K562 (cell line): ENCODE measurements around the gene CHN2.

ENCODE experiments used
- CTCF ChIP-seq, 3 experiments: IDR thresholded peaks in 2 of 3; conservative IDR thresholded peaks in 1 of 3; 2 replicates each; pipeline ENCODE4 v1.5.1; 2011 to 2012; ENCODE audit warnings: low read length in 3 of 3, mild to moderate bottlenecking in 3 of 3, control low read depth in 2 of 3, improper control_type of control experiment in 1 of 3, inconsistent platforms in 1 of 3, low read depth in 1 of 3, mixed read lengths in 1 of 3, moderate library complexity in 1 of 3; ENCODE audit not compliant: insufficient read depth in 2 of 3
- E2F3 ChIP-seq: fragments of 250-450 bp; sonication (Bioruptor Pico); IDR thresholded peaks from 2 replicates; pipeline ENCODE4 v1.4.0; 2020; ENCODE audit warnings: mild to moderate bottlenecking
- GATA2 ChIP-seq: sonication (generic); formaldehyde crosslinking; IDR thresholded peaks from 2 replicates; pipeline ENCODE4 v1.4.0; 2020; ENCODE audit warnings: mild to moderate bottlenecking, missing genetic modification reagents
- RAD21 ChIP-seq, 2 experiments: fragments of 250-450 bp in 1 of 2; fragments of 450-650 bp in 1 of 2; sonication (Bioruptor Pico) in 1 of 2; formaldehyde crosslinking in 1 of 2; IDR thresholded peaks in 1 of 2; conservative IDR thresholded peaks in 1 of 2; 2 replicates each; pipeline versions ENCODE4 v1.4.0 to v1.8.0; 2020 to 2022; ENCODE audit warnings: mild to moderate bottlenecking in 2 of 2, moderate library complexity in 1 of 2
- RFX5 ChIP-seq: IDR thresholded peaks from 2 replicates; pipeline ENCODE4 v1.6.1; 2011; ENCODE audit warnings: low read depth, mild to moderate bottlenecking, improper control_type of control experiment, low read length
- ZNF239 ChIP-seq: fragments of 250-450 bp; sonication (Bioruptor Pico); IDR thresholded peaks from 2 replicates; pipeline ENCODE4 v1.4.0; 2020; ENCODE audit warnings: mild to moderate bottlenecking

- TF ChIP-seq CTCF (IDR thresholded peaks at IDR 0.05 in 2 of 3, conservative IDR thresholded peaks at IDR 0.05 in 1 of 3; ENCODE audit: insufficient read depth in 2 of 3, low read depth in 1 of 3, low read length in 3 of 3), result no peak
- TF ChIP-seq RFX5, result no peak
- no peak for TF ChIP-seq E2F3 (CRISPR knock-in tag)
- no peak for TF ChIP-seq RAD21 (CRISPR knock-in tag; conservative IDR thresholded peaks at IDR 0.05 in 1 of 2, IDR thresholded peaks at IDR 0.05 in 1 of 2)
- no peak for TF ChIP-seq ZNF239 (CRISPR knock-in tag)
- TF ChIP-seq GATA2 (CRISPR knock-in tag), result no peak
Observed at GRCh38 chr7:29453021-29453420, 258.4 kb downstream of the CHN2 start.
